SIG-M5 (cell line): ENCODE data around the gene COQ5.
A peak's percentile ranks its signal among the peaks of the same experiment; 100 is the strongest.

Experiments used
- DNase-seq: peaks from one replicate; lab custom pipeline; 2025; lab: John Stamatoyannopoulos, UW

Gene COQ5

DNA sequence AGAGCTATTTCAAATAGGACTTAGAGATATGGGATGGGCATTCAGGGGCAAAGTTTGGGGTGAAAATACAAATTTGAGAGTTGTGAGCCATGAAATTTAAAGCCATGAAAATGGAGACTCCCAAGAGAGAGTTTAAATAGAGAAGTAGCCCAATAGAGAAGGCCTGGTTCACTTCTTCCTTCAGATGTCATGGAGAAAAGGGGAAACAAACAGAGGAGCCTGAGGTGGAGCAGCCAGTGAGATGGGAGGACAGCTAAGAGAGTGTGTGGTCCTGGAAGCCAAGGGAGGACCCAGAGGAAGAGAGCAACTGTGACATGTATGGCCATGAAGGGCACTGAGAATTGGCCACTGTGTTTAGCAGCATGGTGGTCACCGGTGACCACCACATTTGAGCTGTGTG, 45.3 kb downstream of the COQ5 start:
- peak; percentile 4 for DNase-seq

GRCh38 chr12:120481022-120481767, 47.8 kb downstream of the COQ5 start:
- DNase-seq, result no peak

DNA sequence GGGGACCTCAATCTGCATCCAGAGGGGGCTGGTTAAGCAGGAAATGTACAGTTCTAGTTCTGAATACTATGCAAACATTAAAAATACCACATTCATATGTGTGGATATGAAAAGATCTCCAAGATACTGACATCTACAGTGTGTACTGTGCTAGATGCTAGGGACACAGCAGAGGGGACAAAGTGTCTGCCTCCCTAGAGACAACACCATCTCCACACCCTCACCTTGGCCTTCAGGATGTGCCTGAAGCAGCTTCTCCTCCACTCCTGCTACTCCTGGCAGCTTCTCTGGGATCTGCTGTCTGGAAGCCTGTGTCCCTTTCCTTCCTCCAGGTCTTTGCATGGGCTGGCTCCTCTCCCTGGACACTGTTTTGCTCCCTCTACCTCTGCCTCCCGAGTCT, 48.7 kb downstream of the COQ5 start:
- DNase-seq, result no peak

- DNase-seq, result no peak
Observed at GRCh38 chr12:120479458-120479857, 49.5 kb downstream of the COQ5 start.

DNA sequence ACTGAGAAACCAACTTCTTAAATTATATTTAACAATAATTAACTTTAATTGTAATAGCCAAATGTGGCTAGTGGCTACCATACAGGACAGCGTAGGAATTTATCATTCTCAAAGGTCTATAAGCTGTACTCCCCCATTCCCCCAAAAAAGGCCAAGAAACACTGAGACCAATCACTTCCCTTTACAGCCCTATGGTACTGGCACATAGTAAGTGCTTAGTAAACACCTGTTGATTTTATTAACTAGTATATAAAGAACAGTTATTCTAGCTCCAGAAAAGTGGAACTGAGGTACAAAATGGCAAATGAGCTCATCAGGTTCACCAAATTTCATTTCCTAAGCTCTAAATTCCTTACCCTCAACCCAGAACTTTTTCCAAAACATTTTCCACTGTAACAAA, 53.3 kb downstream of the COQ5 start:
- DNase-seq, result no peak

GRCh38 chr12:120474616-120474960, 54.4 kb downstream of the COQ5 start:
- DNase-seq, result peak; percentile 44

DNA sequence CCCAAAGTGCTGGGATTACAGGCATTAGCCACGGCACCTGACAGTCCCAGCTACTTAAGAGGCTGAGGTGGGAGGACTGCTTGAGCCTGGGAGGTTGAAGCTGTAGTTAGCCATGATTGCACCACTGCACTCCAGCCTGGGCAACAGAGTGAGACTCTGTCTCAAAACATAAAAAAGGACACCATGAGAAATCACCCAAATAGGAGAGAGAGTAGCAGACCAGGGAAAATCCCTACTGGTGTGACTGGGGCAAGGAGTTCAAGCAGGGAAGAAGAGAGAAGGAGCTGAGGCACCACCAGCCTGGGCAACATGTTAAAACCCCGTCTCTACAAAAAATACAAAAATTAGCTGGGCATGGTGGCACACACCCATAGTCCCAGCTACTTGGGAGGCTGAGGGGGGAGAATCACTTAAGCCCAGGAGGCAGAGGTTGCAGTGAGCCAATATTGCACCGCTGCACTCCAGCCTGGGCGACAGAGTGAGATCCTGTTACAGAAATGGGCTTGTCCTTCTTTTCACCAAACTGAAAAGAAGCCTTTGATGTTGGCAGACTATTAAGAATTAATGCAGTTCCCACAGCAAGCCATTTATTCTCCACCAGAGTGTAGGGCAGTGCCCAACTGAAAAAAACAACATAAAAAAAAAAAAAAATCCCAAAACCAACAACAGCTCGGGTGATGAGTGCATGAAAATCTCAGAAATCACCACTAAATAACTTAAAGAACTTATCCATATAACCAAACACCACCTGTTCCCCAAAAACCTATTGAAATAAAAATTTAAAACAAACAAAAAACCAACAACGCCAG, 54.9 kb downstream of the COQ5 start:
- DNase-seq, result no peak

GRCh38 chr12:120472521-120472920, 56.4 kb downstream of the COQ5 start:
- DNase-seq, result no peak

- DNase-seq, result no peak
Observed at GRCh38 chr12:120470150-120470784, 58.7 kb downstream of the COQ5 start.

DNA sequence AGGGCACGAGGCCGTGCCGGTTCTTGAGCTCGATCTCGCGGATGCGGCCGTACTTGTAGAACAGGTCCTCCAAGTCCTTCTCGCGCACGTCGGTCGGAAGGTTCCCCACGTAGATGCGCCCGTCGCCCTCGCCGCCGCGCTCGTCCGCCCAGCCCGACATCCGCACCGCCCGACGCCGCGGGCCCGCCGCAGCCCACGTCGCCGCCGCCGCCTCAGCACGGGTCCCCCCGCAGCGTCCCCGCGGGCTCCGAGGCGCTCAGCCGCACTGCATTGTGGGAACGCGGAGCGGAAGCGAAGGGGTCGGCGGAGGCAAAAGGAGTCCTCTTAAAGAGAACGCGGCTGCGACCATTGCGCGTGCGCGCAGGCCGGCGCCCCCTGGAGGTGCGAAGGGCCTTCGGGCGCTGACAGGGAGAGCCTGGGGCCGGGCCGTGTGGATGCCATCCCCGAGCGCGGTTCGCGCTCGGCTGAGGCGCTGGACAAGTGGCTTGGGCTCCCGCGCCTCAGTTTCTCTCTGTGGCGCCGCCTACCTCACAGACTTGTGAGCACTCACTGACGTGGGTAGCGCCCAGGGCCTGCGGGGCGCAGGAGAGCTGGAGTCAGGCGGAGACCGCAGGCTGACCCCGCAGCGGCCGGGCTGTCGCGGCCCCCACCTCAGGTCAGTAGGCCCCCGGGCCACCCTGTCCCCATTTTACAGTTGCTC, 59.4 kb downstream of the COQ5 start, which contains the start of gene SRSF9:
Gene SRSF9 (minus strand): TSS at position 299 of the 700 bp plus-strand sequence. CDS start 139 bp downstream, at position 160.
- peak; percentile 74 for DNase-seq

DNA sequence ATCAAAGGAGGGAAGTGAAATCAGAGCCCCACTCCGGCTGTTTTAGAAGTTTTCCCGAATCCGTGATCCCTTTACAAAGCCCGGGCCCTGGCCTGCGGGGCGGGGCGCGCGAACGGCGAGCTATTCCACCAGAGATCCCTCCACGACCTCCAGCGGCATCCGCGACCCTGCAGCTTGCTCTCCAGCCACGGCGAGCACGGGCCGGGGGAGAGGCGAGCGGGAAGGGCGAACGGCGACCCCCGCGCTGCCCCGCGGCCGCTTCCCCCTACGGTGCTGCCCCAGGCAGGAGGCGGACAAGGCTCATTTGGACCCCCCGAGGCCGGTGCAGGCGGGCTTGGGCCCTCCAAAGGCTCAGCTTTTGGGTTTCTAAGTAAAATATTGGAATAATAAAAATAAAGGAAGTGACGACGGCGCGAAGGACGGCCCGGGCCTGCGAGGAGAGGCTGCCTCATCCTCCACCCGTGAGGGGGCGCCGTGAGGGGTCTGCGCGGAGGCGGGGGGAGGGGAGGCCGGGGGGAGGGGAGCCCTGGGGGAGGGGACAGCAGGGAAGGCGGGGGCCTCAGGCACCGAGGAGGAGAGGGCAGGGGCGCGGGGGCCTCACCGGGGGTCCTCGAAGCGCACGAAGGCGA, 60.0 kb downstream of the COQ5 start:
- no peak for DNase-seq

DNA sequence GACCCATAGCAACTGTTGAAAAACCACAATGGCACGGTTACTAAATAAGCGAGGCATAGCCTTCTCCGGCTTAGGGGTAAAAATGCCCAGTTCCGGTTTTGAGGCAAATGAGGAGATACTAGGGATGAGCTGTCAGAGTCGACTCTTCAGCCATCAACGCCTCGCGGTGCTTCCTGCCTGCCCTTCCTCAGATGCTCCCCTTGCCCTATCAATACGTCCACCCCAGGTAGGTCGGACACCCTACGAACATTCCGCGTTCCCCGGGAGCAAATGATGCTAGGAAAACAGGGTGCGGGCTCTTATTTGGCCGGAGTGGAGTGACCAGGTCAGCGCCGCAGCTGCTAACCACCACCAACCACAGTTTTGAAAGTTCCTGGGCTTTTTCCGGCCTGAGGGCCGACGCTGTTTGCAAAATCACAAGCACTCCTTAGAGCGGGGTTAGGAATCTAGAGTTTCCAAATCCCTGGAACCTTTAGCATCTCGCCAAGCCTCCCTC, 60.6 kb downstream of the COQ5 start:
- peak; percentile 41 for DNase-seq

DNA sequence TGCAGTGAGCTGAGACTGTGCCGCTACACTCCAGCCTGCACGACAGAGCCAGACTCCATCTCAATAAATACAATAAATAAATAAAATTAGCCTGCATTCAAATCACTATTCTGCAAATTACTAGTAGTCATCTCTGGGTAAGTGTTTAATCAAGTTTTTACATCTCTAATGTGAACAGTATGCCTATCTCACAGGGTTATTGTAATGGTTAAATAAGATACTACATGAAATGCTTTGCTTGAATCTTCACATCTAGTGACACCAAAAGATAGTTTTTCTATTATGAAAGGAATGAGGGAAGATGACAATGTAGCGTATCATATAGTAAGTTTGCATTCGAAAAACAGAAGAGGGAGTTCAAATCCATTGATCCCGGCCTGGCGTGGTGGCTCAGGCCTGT, 61.5 kb downstream of the COQ5 start:
- no peak for DNase-seq

- DNase-seq, result no peak
Observed at GRCh38 chr12:120466560-120467315, 62.2 kb downstream of the COQ5 start.

- DNase-seq, result no peak
Observed at GRCh38 chr12:120465756-120466155, 63.2 kb downstream of the COQ5 start.

DNA sequence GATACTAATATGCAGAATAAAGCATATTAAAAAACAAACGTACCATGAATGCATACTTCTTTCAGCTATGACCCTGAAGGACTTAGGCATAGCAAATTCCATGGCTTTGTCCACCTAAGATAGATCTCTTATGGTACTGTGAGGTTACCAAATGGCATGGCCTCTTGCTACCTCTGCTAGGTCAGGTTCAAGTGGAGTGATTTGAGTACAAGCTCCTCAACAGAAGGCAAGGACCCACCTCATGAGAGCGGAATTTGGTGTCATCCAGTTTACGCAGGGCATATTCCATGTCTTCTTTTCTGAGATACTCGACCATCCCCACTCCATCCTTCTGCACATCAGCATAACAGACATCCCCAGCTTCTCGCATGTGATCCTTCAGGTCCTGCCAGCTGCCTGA, 65.2 kb downstream of the COQ5 start:
- DNase-seq, result no peak

GRCh38 chr12:120462099-120462640, 66.8 kb downstream of the COQ5 start:
- DNase-seq, result no peak

GRCh38 chr12:120460157-120460556, 68.8 kb downstream of the COQ5 start:
- no peak for DNase-seq

- no peak for DNase-seq
Observed at GRCh38 chr12:120457133-120457532, 71.8 kb downstream of the COQ5 start.

GRCh38 chr12:120455302-120455701, 73.7 kb downstream of the COQ5 start:
- no peak for DNase-seq

DNA sequence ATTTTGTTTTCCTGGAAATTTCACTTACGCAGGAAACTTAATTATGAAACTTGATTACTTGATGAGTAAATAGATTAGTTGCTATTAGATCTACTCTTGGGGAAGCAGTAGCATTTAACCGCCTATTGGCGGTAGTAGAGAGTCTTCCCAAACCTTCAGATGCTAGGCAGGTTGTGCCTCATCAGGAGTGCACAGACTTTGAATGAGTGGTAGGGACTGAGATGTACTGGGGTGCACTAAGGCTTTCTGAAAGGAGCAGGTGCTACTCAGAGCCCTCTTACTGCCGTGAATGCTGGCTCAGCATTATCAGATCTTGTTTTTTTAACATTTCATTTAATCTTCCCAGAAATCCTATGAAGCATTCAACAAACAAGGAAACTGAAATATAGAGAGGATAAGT, 75.0 kb downstream of the COQ5 start:
- DNase-seq, result no peak
